ENCODE results near the gene HYAL3.

HYAL3 gene

GRCh38 chr3:50254577-50255250 is 44.5 kb downstream of the HYAL3 start:
- H3K4me3 ChIP-seq = no peak overlapping the region
- peak overlapping the region; percentile 72 to 85 for H3K27ac ChIP-seq
- no peak for TF ChIP-seq CTCF (IDR thresholded peaks at IDR 0.05)
- DNase-seq (ENCODE audit: low spot score) = no peak

- DNase-seq (ENCODE audit: low spot score) = no peak
- H3K4me3 ChIP-seq = no peak overlapping the region
- peak overlapping the region in 1 of 2 donors; percentile 85 for H3K27ac ChIP-seq
- TF ChIP-seq CTCF (IDR thresholded peaks at IDR 0.05) = no peak
These were observed 48.0 kb downstream of the HYAL3 start for GRCh38 chr3:50251220-50251619.

GRCh38 chr3:50250514-50250913 is 48.7 kb downstream of the HYAL3 start:
- H3K4me3 ChIP-seq = no peak overlapping the region
- H3K27ac ChIP-seq = peak overlapping the region in 1 of 2 donors; percentile 91
- no peak for TF ChIP-seq CTCF (IDR thresholded peaks at IDR 0.05)
- no peak for DNase-seq (ENCODE audit: low spot score)

GRCh38 chr3:50249457-50249856 is 49.7 kb downstream of the HYAL3 start:
- no peak for TF ChIP-seq CTCF (IDR thresholded peaks at IDR 0.05)
- Histone ChIP-seq H3K27ac (peak overlapping the region; percentile 48 to 91), H3K4me3 (no peak overlapping the region)
- DNase-seq (ENCODE audit: low spot score) = no peak

- peak overlapping the region; percentile 48 to 91 for H3K27ac ChIP-seq
- no peak for TF ChIP-seq CTCF (IDR thresholded peaks at IDR 0.05)
These were observed 50.8 kb downstream of the HYAL3 start for GRCh38 chr3:50248387-50248786.

GRCh38 chr3:50246517-50246954 is 52.7 kb downstream of the HYAL3 start:
- Histone ChIP-seq H3K4me3 (peak overlapping the region; percentile 72), H3K27ac (peak overlapping the region; percentile 38 to 91)
- DNase-seq (ENCODE audit: low spot score) = no peak
- TF ChIP-seq CTCF (IDR thresholded peaks at IDR 0.05) = peak; percentile 41

More at GRCh38 chr3:50248387-50248786, 50.8 kb downstream of the HYAL3 start:
- peak overlapping the region; percentile 15 for H3K4me3 ChIP-seq
- no peak for DNase-seq (ENCODE audit: low spot score)

GRCh38 chr3:50245831-50246516 is 53.2 kb downstream of the HYAL3 start:
- DNase-seq (ENCODE audit: low spot score) = peak; percentile 89
- H3K4me3 ChIP-seq = peak overlapping the region; percentile 72
- TF ChIP-seq CTCF (IDR thresholded peaks at IDR 0.05) = peak; percentile 98
- peak overlapping the region; percentile 40 to 91 for H3K27ac ChIP-seq
